Globus pallidus (tissue), 1 donor: Measurements from ENCODE around the gene RPTOR.
"Not testable (repeated sequence)": the region's sequence is repeated elsewhere in the genome, so short reads cannot be mapped to it uniquely, and the experiment has no call there.

ENCODE experiments used
- DNase-seq: peaks from one replicate; pipeline ENCODE4 v3.0.0-alpha.2; 2015; ENCODE audit warnings: low spot score

The RPTOR gene

GRCh38 chr17:80694085-80694991, 149.7 kb downstream of the RPTOR start:
- DNase-seq = no peak

- DNase-seq = no peak
Measured at GRCh38 chr17:80694992-80695912, 150.6 kb downstream of the RPTOR start.

DNA sequence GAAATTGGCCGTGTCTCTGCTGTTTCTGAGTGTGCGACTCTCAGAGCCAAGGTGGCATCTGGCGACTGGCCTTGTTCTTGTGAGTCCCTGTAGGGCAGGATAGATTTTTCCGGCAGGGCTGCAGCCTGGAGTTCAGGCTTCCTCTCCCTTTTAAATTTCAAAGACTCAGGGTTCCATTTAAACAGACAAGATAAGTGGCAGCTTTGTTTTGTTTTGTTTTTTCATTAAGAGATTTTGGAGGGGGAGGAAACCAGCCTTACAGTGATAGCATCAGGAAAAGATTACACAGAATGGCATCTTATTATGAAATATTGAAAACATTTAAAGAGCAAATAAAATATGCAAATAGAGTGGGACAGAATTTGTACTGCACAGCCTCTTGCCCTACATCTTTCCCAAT, 151.3 kb downstream of the RPTOR start:
- DNase-seq = no peak

GRCh38 chr17:80696456-80696855, 151.8 kb downstream of the RPTOR start:
- no peak for DNase-seq

DNA sequence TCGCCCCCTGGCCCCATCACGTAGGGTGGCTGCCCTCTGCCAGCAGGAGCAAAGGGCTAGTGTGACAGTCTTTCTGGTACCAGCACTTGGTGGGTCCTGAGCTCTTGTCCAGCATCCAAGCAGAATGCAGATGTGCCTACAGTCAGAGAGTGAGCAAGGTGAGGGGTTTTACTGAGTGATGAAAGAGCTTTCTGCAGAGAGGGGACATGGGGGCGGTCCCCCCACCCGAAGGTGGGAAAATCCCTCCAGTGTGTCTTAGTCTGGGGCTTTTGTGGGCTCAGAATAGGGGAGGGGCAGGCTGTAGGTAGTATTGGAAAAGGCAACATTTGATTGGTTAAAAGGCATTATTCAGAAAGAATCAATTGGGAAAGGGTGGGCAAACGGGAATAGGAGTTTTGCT, 152.3 kb downstream of the RPTOR start:
- DNase-seq = no peak

GRCh38 chr17:80698297-80698696, 153.7 kb downstream of the RPTOR start:
- DNase-seq = no peak

- not testable (repeated sequence) for DNase-seq
Measured at GRCh38 chr17:80699205-80699604, 154.6 kb downstream of the RPTOR start.

GRCh38 chr17:80701730-80702129, 157.1 kb downstream of the RPTOR start:
- DNase-seq = no peak

DNA sequence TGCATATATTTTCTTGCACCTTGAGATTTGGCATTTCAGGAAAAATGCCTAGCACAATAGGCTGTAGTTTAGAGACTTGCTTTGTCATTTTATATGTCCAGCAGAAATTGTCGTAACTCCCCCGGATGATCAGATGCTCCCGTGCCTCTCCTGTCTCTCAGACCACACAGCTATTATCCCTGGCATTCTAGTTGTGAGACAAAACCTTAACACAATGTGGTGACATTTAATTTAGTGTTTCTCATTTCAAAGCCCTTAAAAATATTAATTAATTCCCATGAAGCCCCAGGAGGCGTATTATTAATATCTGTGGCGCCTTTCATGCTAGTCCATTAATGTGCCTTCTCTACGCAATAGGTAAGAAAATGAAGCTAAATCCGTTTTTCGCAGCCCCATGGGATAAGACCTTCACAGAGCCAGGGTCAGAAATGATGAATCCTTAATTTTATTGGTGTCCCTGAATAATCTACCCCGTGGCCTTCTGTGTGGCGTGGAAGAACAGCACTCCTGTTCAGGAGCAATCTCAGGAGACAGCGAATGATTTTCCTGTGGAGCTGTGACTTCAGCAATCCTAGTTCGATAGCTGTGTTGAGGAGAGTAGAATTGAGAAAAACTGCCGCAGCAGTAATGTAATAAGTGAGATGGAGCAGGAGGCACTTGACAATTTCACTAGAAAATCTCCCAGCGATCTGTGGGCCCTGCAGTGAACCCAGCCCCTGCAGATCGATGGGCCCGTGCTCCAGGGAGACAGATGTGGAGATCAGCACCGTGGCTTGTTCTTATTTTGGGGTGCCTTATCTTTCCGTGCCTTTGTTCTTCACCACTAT, 157.9 kb downstream of the RPTOR start:
- no peak for DNase-seq

DNA sequence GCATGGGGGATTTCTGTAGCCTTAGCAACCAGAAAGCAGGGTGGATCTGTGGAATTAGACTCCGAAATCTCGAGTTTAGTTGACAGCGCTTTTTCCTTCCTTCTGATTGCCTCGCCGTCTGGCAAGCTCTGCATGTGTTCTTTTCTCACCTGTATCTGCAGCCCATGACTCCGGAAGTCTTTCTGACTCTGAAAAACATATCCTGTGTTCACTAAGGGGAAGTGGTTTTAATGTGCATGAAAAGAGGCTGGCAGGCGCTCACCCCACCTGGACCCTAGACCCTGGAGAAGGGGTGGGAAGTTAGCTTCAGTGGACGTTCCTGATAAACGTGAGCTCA, 158.5 kb downstream of the RPTOR start:
- DNase-seq = no peak

GRCh38 chr17:80704381-80704819, 159.8 kb downstream of the RPTOR start:
- no peak for DNase-seq

DNA sequence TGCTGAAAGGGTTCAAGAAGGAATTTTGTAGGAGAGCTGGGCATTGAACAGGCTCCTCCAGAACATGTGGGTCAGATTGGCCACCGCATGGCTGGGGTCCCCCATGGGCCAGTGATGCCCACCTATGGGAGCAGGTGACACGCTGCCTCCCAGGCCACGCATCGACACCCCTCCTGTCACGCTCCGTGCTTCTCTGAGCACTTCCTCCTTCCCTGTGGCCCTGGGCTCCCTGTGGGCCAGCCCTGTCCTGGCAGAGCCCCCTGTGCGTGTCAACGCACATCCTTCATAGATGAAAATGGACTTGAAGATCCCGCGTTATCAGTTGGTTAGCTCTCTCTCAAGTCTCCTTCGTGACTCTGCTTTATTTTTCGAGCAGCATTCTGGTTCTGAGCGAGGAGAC, 160.3 kb downstream of the RPTOR start:
- DNase-seq = no peak

DNA sequence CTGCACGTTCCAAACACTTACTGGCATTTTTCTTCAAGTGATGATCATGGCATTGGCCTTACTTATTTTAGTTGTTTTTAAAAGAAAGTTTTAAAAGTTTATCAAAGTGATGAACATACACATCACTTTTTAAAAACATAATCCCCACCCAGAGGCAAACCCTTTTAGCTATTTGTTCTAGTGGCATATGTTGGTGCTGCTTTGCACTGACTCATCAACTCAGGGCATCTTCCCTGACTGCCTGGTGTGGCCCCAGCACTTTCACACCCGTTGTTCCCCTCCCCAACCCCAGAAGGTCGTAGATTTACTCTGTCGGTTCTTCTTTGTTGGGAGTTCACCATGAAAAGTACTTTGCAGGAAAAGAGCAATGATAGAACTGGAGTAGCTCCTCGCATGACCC, 161.3 kb downstream of the RPTOR start:
- DNase-seq = no peak

GRCh38 chr17:80706463-80706867, 161.8 kb downstream of the RPTOR start:
- DNase-seq = no peak

GRCh38 chr17:80708480-80708879, 163.8 kb downstream of the RPTOR start:
- no peak for DNase-seq

DNA sequence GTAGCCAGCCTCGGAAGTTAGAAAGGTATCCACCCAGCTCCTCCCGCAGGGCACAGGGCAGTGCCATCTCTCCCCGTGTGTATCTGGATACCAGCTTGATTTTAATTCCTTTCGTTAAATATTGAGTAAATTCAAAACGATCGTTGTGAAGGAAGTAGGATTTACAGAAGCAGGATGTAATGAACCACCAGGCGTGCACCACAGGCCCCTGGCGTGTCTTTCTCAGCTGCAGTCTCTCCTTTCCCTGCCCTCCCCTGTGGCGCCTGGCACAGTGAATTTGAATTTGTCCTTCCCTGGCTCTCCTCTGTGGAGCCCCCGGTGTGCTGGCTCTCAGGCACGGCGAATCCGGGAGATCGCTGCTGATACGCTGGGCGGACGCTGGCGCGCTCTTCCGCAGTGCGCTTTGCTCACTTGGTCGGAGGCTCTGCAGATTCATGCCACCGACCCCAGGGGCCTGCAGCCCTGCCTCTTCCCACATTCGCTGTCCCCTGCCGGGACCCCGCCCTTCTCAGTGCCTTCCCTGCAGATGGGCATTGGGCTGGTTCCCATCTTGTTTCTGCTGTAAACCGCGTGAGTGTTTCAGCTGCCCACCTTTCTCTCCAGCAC, 164.6 kb downstream of the RPTOR start:
- no peak for DNase-seq

GRCh38 chr17:80710714-80711302, 166.2 kb downstream of the RPTOR start:
- DNase-seq = no peak

DNA sequence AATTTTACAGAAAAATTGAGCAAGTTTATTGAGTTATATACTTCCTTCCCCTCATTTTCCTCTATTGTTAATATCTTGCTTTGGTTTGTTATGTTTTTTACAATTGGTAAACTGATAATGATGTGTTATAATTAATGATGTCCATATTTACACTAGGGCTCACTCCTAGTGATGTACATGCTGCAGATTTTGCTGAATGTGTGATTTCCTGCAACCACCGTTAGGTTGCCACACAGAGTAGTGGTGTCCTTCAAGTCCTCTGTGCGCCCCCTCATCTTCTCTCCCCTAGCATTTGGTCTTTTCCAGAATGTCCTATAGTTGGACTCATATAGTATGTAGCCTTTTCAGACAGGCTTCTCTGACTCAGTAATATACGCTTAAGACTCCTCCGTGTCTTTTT, 167.5 kb downstream of the RPTOR start:
- DNase-seq = no peak

- no peak for DNase-seq
Measured at GRCh38 chr17:80712606-80713005, 168.0 kb downstream of the RPTOR start.

DNA sequence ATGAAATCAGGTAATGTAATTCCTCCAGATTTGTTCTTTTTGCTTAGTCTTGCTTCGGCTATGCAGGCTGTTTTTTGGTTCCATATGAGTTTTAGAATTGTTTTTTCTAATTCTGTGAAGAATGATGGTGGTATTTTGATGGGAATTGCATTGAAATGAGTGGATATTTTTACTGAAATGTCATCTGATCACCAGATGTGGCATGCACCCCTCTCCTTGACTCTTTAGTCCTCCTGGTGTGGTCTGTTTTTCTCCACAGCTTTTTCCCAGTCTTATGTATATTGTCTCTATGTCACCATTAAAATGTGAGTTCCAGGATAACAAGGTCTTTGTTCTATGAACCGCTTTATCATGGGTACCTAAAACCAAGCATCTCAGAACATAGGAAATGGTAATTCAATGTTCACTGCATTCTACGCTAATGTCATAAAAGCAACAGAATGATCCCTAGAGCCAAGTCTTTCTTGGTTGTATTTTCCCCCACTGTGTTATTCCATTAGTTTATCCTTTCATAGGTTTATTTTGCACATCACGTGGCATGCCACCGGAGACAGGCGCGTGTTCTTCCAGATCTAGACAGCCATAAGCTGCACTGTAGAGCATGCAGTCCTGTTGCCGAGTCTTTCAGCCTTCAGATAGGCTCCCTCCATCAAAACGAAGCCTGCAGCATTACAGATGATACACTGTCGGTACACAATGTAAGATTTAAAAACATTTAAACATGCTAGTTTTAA, 172.5 kb downstream of the RPTOR start:
- no peak for DNase-seq

GRCh38 chr17:80717720-80718083, 173.1 kb downstream of the RPTOR start:
- no peak for DNase-seq
